ENCODE results near the gene SACM1L.
"Not testable (repeated sequence)": the region's sequence is repeated elsewhere in the genome, so short reads cannot be mapped to it uniquely, and the experiment has no call there.

Gene SACM1L

DNA sequence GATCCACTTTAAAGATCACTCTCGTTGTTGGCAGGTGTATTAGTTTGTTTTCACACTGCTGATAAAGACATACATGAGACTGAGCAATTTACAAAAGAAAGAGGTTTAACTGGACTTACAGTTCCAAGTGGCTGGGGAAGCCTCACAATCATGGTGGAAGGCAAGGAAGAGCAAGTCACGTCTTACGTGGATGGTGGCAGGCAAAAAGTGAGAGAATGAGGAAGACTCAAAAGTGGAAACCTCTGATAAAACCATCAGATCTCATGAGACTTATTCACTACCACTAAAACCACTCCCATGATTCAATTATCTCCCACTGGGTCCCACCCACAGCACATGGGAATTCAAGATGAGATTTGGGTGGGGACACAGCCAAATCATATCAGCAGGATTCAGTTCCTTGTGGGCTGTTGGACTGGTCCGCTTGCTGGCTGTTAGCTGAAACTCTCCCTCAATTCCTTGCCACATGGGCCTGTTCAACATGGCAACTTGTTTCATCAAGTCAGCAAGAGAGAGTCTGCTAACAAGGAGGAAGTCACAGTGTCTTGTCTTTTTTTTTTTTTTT, 59.9 kb downstream of the SACM1L start:
- H3K4me1 ChIP-seq (ENCODE audit: control insufficient read depth, low read depth, low read length); H3K9me3 ChIP-seq (ENCODE audit: control insufficient read depth, low read depth, low read length); H3K27me3 ChIP-seq (ENCODE audit: control insufficient read depth, insufficient read depth, low read length); H3K9ac ChIP-seq (ENCODE audit: low read length); H3K4me3 ChIP-seq (ENCODE audit: low read length); H3K27ac ChIP-seq (ENCODE audit: low read length): not testable (repeated sequence)
- peaks cover 24% of the 10 kb centered on the region for H3K36me3 ChIP-seq (ENCODE audit: control insufficient read depth, low read depth, low read length)

DNA sequence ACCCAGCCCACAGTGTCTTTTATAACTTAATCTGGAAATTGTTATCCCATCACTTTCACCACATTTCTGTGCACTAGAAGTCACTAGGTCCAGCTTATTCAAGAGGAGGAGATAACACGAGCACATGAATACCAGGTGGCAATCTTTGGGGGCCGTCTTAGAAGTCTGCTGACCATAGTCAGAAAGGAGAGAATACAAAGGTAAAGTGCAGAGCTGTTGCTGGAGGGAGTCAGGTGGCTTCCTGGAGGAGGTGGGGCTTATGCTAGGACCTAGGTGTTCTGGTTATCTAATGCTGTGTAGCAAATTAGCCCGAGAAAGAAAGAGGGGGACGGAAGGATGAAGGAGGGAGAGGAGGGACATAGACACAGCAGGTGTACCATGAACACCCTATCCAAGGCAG, 60.7 kb downstream of the SACM1L start:
- Histone ChIP-seq H3K27ac (ENCODE audit: low read length) (no peak overlapping the region), H3K9ac (ENCODE audit: low read length) (no peak overlapping the region), H3K36me3 (ENCODE audit: control insufficient read depth, low read depth, low read length) (peaks cover 18% of the 10 kb centered on the region), H3K27me3 (ENCODE audit: control insufficient read depth, insufficient read depth, low read length) (no peaks in the 10 kb centered on the region), H3K4me1 (ENCODE audit: control insufficient read depth, low read depth, low read length) (no peaks in the 10 kb centered on the region), H3K9me3 (ENCODE audit: control insufficient read depth, low read depth, low read length) (no peaks in the 10 kb centered on the region), H3K4me3 (ENCODE audit: low read length) (no peak overlapping the region)

DNA sequence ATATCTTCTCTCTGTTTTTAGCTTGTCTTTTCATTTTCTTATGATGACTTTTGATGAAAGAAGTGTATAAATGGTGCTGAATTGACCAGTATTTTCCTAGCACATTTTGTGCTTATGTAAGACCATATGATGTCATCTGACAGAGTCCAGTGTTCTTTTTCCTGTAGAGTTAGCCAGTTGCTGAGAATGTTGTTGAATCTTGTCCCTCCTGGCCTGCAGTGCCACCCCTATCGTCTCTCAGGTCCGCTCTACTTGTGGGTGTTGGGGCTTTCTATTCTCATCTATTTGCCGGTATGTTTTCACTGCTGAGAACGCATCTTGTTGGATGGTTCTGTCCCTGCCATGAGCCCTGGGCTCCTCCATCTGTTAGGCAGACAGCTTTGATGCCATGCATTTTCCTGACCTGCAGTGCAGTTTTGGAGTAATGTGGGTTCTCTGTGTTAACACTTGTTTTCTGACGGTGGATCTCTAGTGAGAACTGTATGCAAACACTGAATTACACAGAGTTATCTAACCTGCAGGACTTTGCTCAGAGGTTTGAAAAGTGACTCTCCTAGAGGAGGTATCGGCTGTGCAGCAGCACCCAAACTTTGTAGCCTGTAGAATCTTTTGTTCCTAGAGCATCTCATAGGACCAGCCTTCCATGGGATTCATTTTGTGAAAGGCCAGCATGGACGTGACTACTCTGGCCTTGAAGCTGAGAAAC, 62.5 kb downstream of the SACM1L start:
- Histone ChIP-seq H3K27me3 (ENCODE audit: control insufficient read depth, insufficient read depth, low read length) (no peaks in the 10 kb centered on the region), H3K4me3 (ENCODE audit: low read length) (no peak overlapping the region), H3K27ac (ENCODE audit: low read length) (no peak overlapping the region), H3K9me3 (ENCODE audit: control insufficient read depth, low read depth, low read length) (no peaks in the 10 kb centered on the region), H3K4me1 (ENCODE audit: control insufficient read depth, low read depth, low read length) (no peaks in the 10 kb centered on the region), H3K9ac (ENCODE audit: low read length) (no peak overlapping the region), H3K36me3 (ENCODE audit: control insufficient read depth, low read depth, low read length) (peaks cover 9% of the 10 kb centered on the region)

DNA sequence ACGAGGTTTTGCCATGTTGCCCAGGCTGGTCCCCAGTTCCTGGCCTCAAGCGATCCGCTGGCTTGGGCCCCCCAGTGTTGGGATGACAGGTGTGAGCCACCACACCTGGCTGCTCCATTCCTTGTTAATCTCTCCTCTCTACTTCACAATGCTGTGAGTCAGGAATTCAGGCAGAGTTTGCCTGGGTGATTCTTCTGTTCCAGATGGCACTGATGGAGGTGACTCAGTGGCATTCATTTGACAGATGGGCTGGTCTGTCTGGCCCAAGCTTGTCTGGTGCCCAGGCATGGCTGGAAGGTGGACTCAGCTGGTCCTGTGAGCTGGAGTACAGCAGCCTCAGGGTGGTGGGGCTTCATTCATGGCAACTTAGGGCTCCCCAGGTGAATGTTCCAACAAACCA, 63.9 kb downstream of the SACM1L start:
- no peaks in the 10 kb centered on the region for H3K27me3 ChIP-seq (ENCODE audit: control insufficient read depth, insufficient read depth, low read length)
- no peak overlapping the region for H3K4me3 ChIP-seq (ENCODE audit: low read length)
- no peaks in the 10 kb centered on the region for H3K9me3 ChIP-seq (ENCODE audit: control insufficient read depth, low read depth, low read length)
- no peak overlapping the region for H3K27ac ChIP-seq (ENCODE audit: low read length)
- H3K9ac ChIP-seq (ENCODE audit: low read length), result no peak overlapping the region
- H3K4me1 ChIP-seq (ENCODE audit: control insufficient read depth, low read depth, low read length), result no peaks in the 10 kb centered on the region
- no peaks in the 10 kb centered on the region for H3K36me3 ChIP-seq (ENCODE audit: control insufficient read depth, low read depth, low read length)

DNA sequence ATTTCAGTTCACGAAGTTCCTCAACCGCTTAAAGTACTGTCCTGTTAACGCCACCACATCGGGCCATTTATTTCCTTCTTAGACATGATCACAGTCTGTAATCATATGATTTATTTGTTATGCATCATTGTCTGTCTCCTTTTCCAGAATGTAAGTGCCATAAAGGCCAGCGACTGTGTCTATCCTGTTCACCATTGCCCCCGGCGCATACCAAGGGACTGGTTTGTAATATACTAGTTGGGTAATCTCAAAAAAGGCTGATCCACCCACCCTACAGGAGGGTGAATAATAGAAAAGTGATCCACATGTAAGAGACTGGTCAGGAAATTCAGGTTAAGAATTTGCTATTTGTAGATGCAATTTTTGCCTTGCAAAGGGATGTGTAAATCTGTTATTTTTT, 65.3 kb downstream of the SACM1L start:
- Histone ChIP-seq H3K9me3 (ENCODE audit: control insufficient read depth, low read depth, low read length) (no peaks in the 10 kb centered on the region), H3K27ac (ENCODE audit: low read length) (no peak overlapping the region), H3K27me3 (ENCODE audit: control insufficient read depth, insufficient read depth, low read length) (no peaks in the 10 kb centered on the region), H3K9ac (ENCODE audit: low read length) (no peak overlapping the region), H3K36me3 (ENCODE audit: control insufficient read depth, low read depth, low read length) (no peaks in the 10 kb centered on the region), H3K4me3 (ENCODE audit: low read length) (no peak overlapping the region), H3K4me1 (ENCODE audit: control insufficient read depth, low read depth, low read length) (no peaks in the 10 kb centered on the region)

DNA sequence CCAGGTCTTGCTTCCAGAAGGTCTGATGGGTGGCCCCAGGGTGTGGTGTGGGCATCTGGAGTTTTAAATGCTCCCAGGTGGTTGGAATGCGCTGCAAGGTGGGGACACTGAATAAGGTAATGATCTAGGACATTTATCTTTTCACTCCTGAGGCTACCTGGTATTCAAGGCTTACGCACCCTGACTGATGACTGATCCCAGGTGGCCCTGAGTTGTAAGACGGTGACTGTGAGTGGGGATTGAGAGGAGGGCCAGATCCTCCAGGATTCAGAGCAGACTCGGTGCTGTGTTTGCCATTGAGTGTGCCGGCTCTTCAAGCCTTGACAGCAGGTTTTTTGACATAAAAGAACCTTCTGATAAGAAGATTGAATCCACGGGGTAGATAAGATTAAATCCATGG, 66.9 kb downstream of the SACM1L start:
- no peak overlapping the region for H3K9ac ChIP-seq (ENCODE audit: low read length)
- H3K27me3 ChIP-seq (ENCODE audit: control insufficient read depth, insufficient read depth, low read length), result no peaks in the 10 kb centered on the region
- no peaks in the 10 kb centered on the region for H3K36me3 ChIP-seq (ENCODE audit: control insufficient read depth, low read depth, low read length)
- H3K27ac ChIP-seq (ENCODE audit: low read length), result no peak overlapping the region
- H3K4me1 ChIP-seq (ENCODE audit: control insufficient read depth, low read depth, low read length), result no peaks in the 10 kb centered on the region
- no peaks in the 10 kb centered on the region for H3K9me3 ChIP-seq (ENCODE audit: control insufficient read depth, low read depth, low read length)
- H3K4me3 ChIP-seq (ENCODE audit: low read length), result no peak overlapping the region

DNA sequence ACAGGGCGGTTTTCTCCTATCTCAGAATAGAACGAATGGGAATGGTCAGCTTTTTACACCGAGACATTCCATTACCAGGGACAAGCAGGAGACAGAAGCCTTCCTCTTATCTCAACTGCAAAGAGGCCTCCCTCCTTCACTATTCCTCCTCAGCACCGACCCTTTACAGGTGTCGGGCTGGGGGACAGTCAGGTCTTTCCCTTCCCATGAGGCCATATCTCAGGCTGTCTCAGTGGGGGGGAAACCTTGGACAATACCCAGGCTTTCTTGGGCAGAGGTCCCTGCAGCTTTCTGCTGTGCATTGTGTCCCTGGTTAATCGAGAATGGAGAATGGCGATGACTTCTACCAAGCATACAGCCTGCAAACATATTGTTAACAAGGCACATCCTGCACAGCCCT, 67.9 kb downstream of the SACM1L start:
- H3K9me3 ChIP-seq (ENCODE audit: control insufficient read depth, low read depth, low read length), result not testable (repeated sequence)

DNA sequence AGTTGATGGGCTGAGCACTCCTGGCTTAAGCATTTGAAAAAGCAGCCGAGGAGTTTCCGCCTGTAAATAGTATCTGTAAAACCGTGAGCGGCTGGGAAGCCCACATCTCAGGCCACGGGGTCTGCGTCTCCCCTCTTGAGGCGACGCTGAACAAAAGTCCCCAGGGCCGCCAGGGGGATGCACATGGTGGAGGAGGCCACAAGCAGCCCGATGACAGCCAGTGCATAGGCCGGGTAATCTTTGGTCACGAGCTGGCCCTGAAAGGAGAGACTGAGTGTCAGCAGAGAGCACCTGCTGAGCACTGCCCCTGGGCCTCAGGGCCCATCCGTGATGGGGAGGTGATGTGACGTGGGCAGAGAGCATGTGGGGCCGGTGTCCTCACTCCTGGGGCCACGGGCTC, 69.7 kb downstream of the SACM1L start:
- no peak overlapping the region for H3K27ac ChIP-seq (ENCODE audit: low read length)
- H3K36me3 ChIP-seq (ENCODE audit: control insufficient read depth, low read depth, low read length), result no peaks in the 10 kb centered on the region
- H3K4me3 ChIP-seq (ENCODE audit: low read length), result no peak overlapping the region
- H3K9ac ChIP-seq (ENCODE audit: low read length), result no peak overlapping the region
- H3K9me3 ChIP-seq (ENCODE audit: control insufficient read depth, low read depth, low read length), result no peaks in the 10 kb centered on the region
- H3K27me3 ChIP-seq (ENCODE audit: control insufficient read depth, insufficient read depth, low read length), result no peaks in the 10 kb centered on the region
- H3K4me1 ChIP-seq (ENCODE audit: control insufficient read depth, low read depth, low read length), result no peaks in the 10 kb centered on the region

More for the DNA sequence above, 67.9 kb downstream of the SACM1L start:
- not testable (repeated sequence) for H3K9ac ChIP-seq (ENCODE audit: low read length); H3K27ac ChIP-seq (ENCODE audit: low read length); H3K4me3 ChIP-seq (ENCODE audit: low read length); H3K36me3 ChIP-seq (ENCODE audit: control insufficient read depth, low read depth, low read length); H3K27me3 ChIP-seq (ENCODE audit: control insufficient read depth, insufficient read depth, low read length); H3K4me1 ChIP-seq (ENCODE audit: control insufficient read depth, low read depth, low read length)

DNA sequence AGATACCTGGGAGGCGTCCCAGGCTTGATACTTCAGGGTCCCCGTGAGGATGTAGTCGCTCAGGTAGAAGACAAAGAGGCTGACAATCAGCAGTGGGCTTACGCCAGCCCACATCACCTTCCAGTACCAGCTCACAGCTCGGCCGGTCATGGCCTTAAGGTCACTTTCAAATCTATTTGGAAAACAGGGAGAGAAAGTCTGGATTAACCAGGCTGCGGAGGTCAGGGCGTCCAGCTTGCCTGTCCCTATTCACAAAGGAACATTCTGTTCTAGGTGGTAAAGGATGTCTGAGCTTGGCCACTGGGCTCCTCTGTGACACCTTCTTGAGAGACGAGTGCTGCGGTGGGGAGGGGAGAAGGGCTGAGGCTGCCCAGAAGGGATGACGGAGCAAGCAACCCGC, 70.7 kb downstream of the SACM1L start:
- no peaks in the 10 kb centered on the region for H3K36me3 ChIP-seq (ENCODE audit: control insufficient read depth, low read depth, low read length)
- H3K9ac ChIP-seq (ENCODE audit: low read length), result no peak overlapping the region
- no peak overlapping the region for H3K4me3 ChIP-seq (ENCODE audit: low read length)
- H3K4me1 ChIP-seq (ENCODE audit: control insufficient read depth, low read depth, low read length), result no peaks in the 10 kb centered on the region
- H3K27ac ChIP-seq (ENCODE audit: low read length), result no peak overlapping the region
- H3K9me3 ChIP-seq (ENCODE audit: control insufficient read depth, low read depth, low read length), result no peaks in the 10 kb centered on the region
- H3K27me3 ChIP-seq (ENCODE audit: control insufficient read depth, insufficient read depth, low read length), result no peaks in the 10 kb centered on the region

DNA sequence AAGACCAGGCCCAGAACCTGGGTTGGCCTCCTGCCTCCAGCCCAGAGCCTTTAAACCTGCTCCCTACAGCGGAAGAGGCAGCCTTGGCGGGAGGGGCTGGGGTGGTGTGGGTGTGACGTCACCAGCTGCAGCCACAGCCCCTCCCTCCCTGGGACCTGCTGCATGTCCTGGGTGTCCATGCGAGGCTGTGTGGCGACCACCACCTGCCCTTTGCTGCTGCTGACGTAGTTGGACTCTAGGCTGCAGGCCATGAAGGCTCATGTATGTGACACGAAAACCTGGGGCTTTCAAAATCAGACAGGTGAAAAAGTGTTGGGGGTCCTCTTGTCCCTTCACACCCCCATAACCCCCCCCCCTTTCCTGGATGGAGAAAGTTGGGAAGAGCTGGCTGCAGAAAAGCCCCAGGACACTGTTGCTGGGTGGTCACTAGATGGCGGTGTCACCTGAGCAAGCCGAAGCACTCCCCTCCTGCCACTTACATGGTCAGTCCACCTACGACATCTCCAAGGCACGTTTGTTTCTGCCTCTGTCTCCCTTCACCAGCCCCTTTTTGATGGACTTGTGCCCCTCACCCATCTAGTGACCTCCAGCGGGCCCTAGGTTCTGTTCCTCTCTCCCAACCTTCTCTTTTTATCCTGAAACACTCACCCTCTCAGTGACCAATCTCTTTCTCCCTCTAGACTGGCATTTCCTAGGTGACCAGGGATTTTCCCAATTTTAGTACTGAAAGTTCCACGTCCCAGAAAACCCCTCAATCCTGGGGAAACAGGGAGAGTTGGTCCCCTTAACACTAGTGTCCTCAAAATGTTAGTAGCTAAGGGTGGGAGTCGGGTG, 71.9 kb downstream of the SACM1L start:
- Histone ChIP-seq H3K9me3 (ENCODE audit: control insufficient read depth, low read depth, low read length) (no peaks in the 10 kb centered on the region), H3K27ac (ENCODE audit: low read length) (no peak overlapping the region), H3K36me3 (ENCODE audit: control insufficient read depth, low read depth, low read length) (no peaks in the 10 kb centered on the region), H3K9ac (ENCODE audit: low read length) (no peak overlapping the region), H3K4me1 (ENCODE audit: control insufficient read depth, low read depth, low read length) (no peaks in the 10 kb centered on the region), H3K27me3 (ENCODE audit: control insufficient read depth, insufficient read depth, low read length) (no peaks in the 10 kb centered on the region), H3K4me3 (ENCODE audit: low read length) (no peak overlapping the region)

DNA sequence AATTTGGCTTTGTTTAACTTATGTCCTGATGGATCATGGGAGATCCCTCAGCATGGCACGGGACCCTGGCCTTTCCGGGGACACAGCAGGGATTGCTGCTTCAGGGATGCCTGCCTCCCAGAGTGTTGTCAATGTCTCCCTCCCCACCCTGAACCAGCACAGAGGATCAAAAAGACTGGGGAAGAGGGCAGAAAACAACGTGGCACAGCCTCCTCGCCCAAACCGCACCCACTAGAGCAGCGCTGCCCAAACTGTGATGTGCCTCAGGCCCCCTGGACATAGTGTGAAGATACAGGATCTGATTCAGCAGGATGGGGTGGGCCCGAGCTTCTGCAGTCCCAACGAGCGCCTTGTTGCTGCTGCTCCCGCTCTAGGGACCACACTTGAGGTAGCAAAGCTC, 72.6 kb downstream of the SACM1L start:
- no peak overlapping the region for H3K4me3 ChIP-seq (ENCODE audit: low read length)
- H3K9me3 ChIP-seq (ENCODE audit: control insufficient read depth, low read depth, low read length), result no peaks in the 10 kb centered on the region
- H3K36me3 ChIP-seq (ENCODE audit: control insufficient read depth, low read depth, low read length), result no peaks in the 10 kb centered on the region
- H3K4me1 ChIP-seq (ENCODE audit: control insufficient read depth, low read depth, low read length), result no peaks in the 10 kb centered on the region
- H3K27ac ChIP-seq (ENCODE audit: low read length), result no peak overlapping the region
- H3K27me3 ChIP-seq (ENCODE audit: control insufficient read depth, insufficient read depth, low read length), result no peaks in the 10 kb centered on the region
- H3K9ac ChIP-seq (ENCODE audit: low read length), result no peak overlapping the region
